ENCODE results near the gene SUPT16H. TPM values are rescaled to one million over a fixed set of nuclear protein-coding genes. Genes with fewer than 3 reads are reported as not detected.

The SUPT16H gene
- total and polyA plus RNA-seq, 2 of the 13 experiments (the other 11 are each of a cell fraction or from before 2014, with no cell fraction given), result 77.5 to 230 TPM

DNA sequence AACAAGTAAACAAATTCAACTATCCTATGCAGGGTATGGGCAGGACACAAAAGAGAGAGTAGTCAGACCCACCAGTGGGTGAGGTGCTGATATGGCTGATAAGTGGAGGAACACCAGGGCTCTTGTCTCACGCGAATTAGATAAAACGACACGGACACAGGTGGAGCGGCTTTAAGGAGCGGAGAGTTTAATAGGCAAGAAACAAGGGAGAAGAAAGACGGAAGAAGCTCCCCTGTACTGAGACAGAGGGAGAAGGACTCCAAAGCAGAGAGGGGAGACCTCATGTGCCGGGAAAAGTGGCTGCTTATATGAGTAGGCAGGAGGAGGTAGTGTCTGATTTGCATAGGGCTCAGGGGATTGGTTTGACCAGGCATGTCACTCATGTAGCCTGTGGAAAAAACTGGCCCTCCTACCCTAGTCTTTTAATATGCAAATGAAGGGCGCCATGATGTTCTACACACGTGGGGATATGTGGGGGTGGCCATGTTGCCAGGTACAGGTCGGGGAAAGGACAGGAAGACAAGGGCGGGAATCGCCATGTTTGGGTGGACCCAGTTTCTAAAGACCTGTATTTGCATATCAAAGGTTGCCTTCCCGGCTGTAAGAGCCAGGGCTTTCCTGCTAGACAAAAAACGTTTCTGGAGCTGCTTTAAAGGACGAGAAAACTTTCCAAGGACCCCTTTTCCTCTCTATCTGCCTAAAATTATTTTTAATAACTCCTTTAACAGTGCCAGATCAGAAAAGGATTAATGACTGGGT lies 75.2 kb downstream of the SUPT16H start (continued):
- TF ChIP-seq CAMTA2 (CRISPR knock-in tag; IDR thresholded peaks at IDR 0.05; ENCODE audit: borderline replicate concordance) (no peak), ZNF350 (CRISPR knock-in tag; IDR thresholded peaks at IDR 0.05; ENCODE audit: borderline replicate concordance, low read depth) (0 out of 2 replicates have a peak, but pooled peaks have one; percentile 20), HNRNPH1 (optimal IDR thresholded peaks at IDR 0.05; ENCODE audit: low read depth, low read length) (no peak), JUND (CRISPR knock-in tag; IDR thresholded peaks at IDR 0.05) (no peak), BORCS8-MEF2B (CRISPR knock-in tag; IDR thresholded peaks at IDR 0.05) (no peak), ZHX2 (IDR thresholded peaks at IDR 0.05; ENCODE audit: low read depth) (peak; percentile 39; the same call in 1 of the 2 replicates), ZHX2 (CRISPR knock-in tag; IDR thresholded peaks at IDR 0.05; ENCODE audit: borderline replicate concordance) (no peak), PHF20 (CRISPR knock-in tag; IDR thresholded peaks at IDR 0.05) (peak; percentile 82), ZNF101 (CRISPR knock-in tag; IDR thresholded peaks at IDR 0.05; ENCODE audit: borderline replicate concordance, low read depth) (no peak), AHDC1 (CRISPR knock-in tag; IDR thresholded peaks at IDR 0.05; ENCODE audit: borderline replicate concordance) (no peak), ZNF12 (CRISPR knock-in tag; IDR thresholded peaks at IDR 0.05) (no peak), SATB2 (CRISPR knock-in tag; IDR thresholded peaks at IDR 0.05) (no peak), CEBPB (IDR thresholded peaks at IDR 0.05; ENCODE audit: borderline replicate concordance, low read depth, low read length) (no peak), ZNF543 (CRISPR knock-in tag; IDR thresholded peaks at IDR 0.05) (0 out of 2 replicates have a peak, but pooled peaks have one; percentile 75)
- TF ChIP-seq, protein P1, sequence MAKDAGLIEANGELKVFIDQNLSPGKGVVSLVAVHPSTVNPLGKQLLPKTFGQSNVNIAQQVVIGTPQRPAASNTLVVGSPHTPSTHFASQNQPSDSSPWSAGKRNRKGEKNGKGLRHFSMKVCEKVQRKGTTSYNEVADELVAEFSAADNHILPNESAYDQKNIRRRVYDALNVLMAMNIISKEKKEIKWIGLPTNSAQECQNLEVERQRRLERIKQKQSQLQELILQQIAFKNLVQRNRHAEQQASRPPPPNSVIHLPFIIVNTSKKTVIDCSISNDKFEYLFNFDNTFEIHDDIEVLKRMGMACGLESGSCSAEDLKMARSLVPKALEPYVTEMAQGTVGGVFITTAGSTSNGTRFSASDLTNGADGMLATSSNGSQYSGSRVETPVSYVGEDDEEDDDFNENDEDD (CRISPR knock-in tag; IDR thresholded peaks at IDR 0.05; ENCODE audit: borderline replicate concordance), result peak; percentile 97
- TF ChIP-seq, protein P2, sequence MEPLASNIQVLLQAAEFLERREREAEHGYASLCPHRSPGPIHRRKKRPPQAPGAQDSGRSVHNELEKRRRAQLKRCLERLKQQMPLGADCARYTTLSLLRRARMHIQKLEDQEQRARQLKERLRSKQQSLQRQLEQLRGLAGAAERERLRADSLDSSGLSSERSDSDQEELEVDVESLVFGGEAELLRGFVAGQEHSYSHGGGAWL (CRISPR knock-in tag; IDR thresholded peaks at IDR 0.05), result peak; percentile 97; the same call in 1 of the 2 replicates

Data from HepG2 (cell line).